Activated CD4-positive, alpha-beta T cell treated with anti-CD3 and anti-CD28 coated beads, Interleukin-2, amount 50 U/mL, for 1 hour (primary cell): Measurements from ENCODE around the gene HMX1.

ENCODE experiments used
- DNase-seq: peaks from one replicate; pipeline ENCODE4 v3.0.0-alpha.2; 2020

HMX1 gene

DNA sequence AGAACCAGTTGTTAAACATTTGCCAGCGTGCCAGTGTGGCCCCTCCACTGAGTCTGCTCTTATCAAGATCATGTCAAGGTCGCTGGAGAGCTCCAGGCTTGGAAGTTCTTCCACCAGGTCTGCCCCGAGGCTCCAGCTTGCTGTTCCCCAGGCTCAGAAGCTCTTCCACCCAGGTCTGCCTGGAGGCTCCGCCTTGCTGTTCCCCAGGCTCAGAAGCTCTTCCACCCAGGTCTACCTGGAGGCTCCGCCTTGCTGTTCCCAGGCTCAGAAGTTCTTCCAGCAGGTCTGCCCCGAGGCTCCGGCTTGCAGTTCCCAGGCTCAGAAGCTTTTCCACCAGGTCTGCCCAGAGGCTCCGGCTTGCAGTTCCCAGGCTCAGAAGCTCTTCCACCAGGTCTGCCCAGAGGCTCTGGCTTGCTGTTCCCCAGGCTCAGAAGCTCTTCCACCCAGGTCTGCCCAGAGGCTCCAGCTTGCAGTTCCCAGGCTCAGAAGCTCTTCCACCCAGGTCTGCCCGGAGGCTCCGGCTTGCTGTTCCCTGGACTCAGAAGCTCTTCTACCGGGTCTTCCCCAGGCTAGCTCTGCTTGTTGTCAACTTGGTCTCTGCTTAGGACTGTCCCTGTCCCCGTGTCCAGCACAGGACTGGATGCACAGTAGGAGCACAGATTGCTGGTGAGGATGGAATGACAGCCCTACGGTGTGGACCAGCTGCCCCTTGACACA is 54.4 kb downstream of the HMX1 start:
- DNase-seq, result no peak
